ENCODE measurements around the gene NFS1. TPM values are rescaled to one million over a fixed set of nuclear protein-coding genes. Genes with fewer than 3 reads are reported as not detected.

NFS1 gene
- total RNA-seq (2022; extraction: Qiagen RNA extraction; ENCODE audit: low read depth) = 22.5 to 38.1 TPM (median 36.8 TPM) in 5 replicates

DNA sequence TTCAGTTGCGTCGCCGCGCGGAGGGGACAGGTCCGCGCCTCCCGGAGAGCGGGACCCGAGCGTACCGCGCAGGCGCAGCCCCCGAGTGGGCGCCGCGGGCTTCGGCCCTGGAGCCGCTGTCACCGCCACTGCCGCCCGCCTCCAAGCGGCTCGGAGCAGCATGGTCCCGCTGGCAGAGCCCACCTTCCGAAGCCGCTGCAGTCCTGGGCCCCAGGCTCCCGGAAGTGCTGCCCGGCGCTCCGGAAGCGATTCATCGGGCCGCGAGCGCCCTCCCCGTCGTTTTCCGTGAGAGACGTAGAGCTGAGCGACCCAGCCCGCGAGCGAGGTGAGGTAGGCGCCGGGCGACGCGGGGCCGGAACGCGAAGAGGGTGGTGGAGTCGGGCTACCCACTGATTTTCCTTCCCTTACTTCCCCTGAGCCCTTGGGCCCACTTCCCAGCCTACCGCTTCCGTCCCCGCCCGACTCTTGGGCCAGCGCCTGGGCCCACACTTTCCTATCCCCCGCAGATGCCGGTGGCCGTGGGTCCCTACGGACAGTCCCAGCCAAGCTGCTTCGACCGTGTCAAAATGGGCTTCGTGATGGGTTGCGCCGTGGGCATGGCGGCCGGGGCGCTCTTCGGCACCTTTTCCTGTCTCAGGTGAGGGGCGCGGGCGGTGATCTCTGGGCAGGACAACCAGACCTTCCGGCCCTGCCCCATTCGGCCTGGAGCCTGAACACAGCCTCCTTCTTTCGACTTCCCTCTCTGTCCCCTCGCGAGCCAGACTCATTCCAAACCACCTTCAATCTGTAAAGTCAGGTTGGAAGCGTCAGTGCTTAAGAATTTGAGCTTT, at the start of gene NFS1, which contains the start of gene ROMO1:
TSS of gene NFS1 (minus strand) at position 226 of the 830 bp plus-strand sequence. CDS start at position 162, 64 bp downstream.
TSS of gene ROMO1 (plus strand) at position 279 of the 830 bp plus-strand sequence. CDS start at position 507, 228 bp downstream.

DNA sequence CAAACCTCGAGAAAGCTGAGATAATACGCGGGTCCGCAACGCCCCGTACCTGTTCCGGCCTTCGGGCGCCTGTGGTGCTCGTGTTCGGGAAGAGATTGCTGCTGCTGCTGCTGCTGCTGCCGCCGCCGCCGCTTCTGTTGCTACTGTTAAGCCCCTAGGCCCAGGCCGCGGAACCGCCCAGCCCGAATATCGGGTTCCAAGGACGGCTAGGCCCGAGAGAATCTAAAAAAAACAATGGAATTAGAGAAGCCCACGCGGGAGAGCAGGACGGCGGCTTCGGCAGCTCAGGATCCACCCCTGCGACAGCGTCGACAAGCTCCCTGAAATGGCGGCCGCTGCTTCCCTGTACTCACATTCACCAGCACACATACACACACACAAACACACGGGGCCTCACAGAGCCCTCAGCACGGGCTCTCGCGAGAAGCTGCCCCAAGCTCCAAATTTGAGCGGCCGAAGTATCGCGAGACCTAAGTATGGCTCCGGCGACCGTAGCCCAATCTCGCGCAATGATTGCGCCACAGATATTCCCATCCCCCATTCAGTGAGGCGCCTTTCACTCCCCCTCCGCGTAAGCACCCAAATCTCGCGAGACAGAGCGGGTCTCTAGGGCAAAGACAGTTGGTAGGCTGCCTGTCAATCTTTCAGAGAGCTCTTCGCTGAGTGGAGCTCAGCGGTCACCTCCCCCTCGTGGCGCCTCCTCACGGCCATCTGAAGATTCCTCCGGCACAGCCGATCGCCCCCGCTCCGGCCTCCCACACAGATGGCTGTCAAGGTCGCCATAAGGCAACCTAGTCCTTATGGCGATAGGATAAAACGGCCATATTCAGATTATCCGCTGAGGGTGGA, 43.0 kb upstream of the NFS1 start, which contains the start of gene RBM39:
TSS of gene RBM39 (minus strand) at position 369 of the 849 bp plus-strand sequence. CDS start 1,386 bp downstream, outside the sequence.

DNA sequence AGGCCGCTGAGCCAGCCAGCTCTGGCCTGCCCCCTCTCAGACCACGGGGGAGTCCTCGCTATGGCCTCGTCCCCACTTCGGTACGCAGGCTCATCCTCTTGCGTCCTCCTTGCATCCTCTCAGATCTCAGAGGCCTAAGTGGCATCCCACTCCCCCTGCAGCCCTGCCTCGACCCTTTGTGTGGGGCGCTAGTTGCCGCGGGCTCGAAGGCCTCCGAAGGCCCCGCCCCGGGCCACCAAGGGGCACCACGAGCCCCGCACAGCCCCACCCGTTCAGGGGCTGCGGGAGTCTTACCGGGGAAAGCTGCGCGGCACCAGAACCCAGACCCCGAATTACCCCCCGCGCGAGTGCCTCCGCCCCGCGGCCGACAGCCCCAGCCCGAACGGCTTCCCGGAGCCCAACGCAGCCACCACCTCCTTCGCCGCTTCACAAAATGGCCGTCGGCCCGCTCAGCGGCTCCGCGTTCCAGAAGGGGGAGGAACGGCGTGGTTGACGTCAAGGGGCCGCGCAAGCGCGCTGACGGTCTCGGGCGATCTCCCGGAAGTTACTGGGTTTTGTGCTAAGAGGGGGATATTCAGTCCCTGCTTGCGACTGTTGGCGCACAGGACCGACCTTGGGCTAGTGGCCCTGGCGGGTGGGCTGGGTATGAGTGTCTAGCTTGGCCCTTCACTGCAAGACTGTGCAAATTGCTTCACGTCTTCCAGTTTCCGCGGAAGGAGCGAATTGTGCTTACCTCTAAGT, 34.5 kb downstream of the NFS1 start, which contains the start of the genes CPNE1 and RBM12:
TSS of gene CPNE1 (minus strand) at position 435 of the 741 bp plus-strand sequence. CDS start 31,977 bp downstream, outside the sequence.
TSS of gene RBM12 (minus strand) at position 435 of the 741 bp plus-strand sequence. CDS start 9,578 bp downstream, outside the sequence.

Other genes starting within 250 kb of the NFS1 start
- gene CEP250, start 243.8 kb downstream of the NFS1 start, total RNA-seq (2022; extraction: Qiagen RNA extraction; ENCODE audit: low read depth) = 23.6 to 33.8 TPM (median 30.0 TPM) in 5 replicates
- gene C20orf173, start 169.7 kb downstream of the NFS1 start, total RNA-seq (2022; extraction: Qiagen RNA extraction; ENCODE audit: low read depth) = not detected in 5 replicates
- 231 to 244 TPM (median 237 TPM) in 5 replicates for gene ERGIC3, start 157.3 kb downstream of the NFS1 start, total RNA-seq (2022; extraction: Qiagen RNA extraction; ENCODE audit: low read depth)
- gene SPAG4, start 83.5 kb downstream of the NFS1 start, total RNA-seq (2022; extraction: Qiagen RNA extraction; ENCODE audit: low read depth) = 3.0 to 5.2 TPM (median 4.8 TPM) in 5 replicates
- gene CPNE1, start 34.5 kb downstream of the NFS1 start, total RNA-seq (2022; extraction: Qiagen RNA extraction; ENCODE audit: low read depth) = 186 to 230 TPM (median 216 TPM) in 5 replicates
- 85.5 to 93.3 TPM (median 88.4 TPM) in 5 replicates for gene RBM12, start 34.5 kb downstream of the NFS1 start, total RNA-seq (2022; extraction: Qiagen RNA extraction; ENCODE audit: low read depth)
- 323 to 402 TPM (median 335 TPM) in 5 replicates for gene ROMO1, start 53 bp upstream of the NFS1 start, total RNA-seq (2022; extraction: Qiagen RNA extraction; ENCODE audit: low read depth)
- gene RBM39, start 42.9 kb upstream of the NFS1 start, total RNA-seq (2022; extraction: Qiagen RNA extraction; ENCODE audit: low read depth) = 170 to 198 TPM (median 178 TPM) in 5 replicates
- 20.5 to 28.2 TPM (median 24.0 TPM) in 5 replicates for gene PHF20, start 72.7 kb upstream of the NFS1 start, total RNA-seq (2022; extraction: Qiagen RNA extraction; ENCODE audit: low read depth)

Measured in A549 treated with DMSO at 1 μM for 4 hours (cell line).